ENCODE measurements around the gene CALN1.

- no peak for TF ChIP-seq KAT8 (IDR thresholded peaks at IDR 0.05; ENCODE audit: low read depth)
- no peak for TF ChIP-seq CTCF (IDR thresholded peaks at IDR 0.05 in 2 of 3, conservative IDR thresholded peaks at IDR 0.05 in 1 of 3; ENCODE audit: insufficient read depth in 2 of 3, low read depth in 1 of 3, low read length in 3 of 3)
- no peak for TF ChIP-seq ESRRA (IDR thresholded peaks at IDR 0.05; ENCODE audit: borderline replicate concordance, low read depth)
- no peak for TF ChIP-seq TRIM25 (IDR thresholded peaks at IDR 0.05; ENCODE audit: borderline replicate concordance)
- TF ChIP-seq NR2C1 (IDR thresholded peaks at IDR 0.05): no peak
- no peak for TF ChIP-seq NR2C1 (tag; IDR thresholded peaks at IDR 0.05)
- TF ChIP-seq RCOR1 (IDR thresholded peaks at IDR 0.05; ENCODE audit: borderline replicate concordance in 1 of 2, low read depth in 2 of 2, low read length in 2 of 2): no peak
- TF ChIP-seq POLR2A (conservative IDR thresholded peaks at IDR 0.05): no peak
Measured at GRCh38 chr7:72042855-72043254, 369.3 kb downstream of the CALN1 start.
